EL (cell line): Measurements from ENCODE around the gene CORO7.

Experiments used
- DNase-seq: peaks from one replicate; pipeline ENCODE4 v3.0.0-alpha.2; 2016

CORO7 gene

GRCh38 chr16:4381935-4382794 lies 34.2 kb downstream of the CORO7 start:
- DNase-seq, result no peak

GRCh38 chr16:4381072-4381934 lies 35.1 kb downstream of the CORO7 start:
- DNase-seq, result no peak

GRCh38 chr16:4380119-4381063 lies 36.0 kb downstream of the CORO7 start:
- DNase-seq, result no peak

- DNase-seq, result no peak
Measured at GRCh38 chr16:4378999-4379690, 37.3 kb downstream of the CORO7 start.

- no peak for DNase-seq
Measured at GRCh38 chr16:4378161-4378666, 38.2 kb downstream of the CORO7 start.

- DNase-seq, result no peak
Measured at GRCh38 chr16:4377573-4378154, 38.7 kb downstream of the CORO7 start.

- DNase-seq, result no peak
Measured at GRCh38 chr16:4376893-4377572, 39.4 kb downstream of the CORO7 start.

GRCh38 chr16:4376126-4376892 lies 40.1 kb downstream of the CORO7 start:
- DNase-seq, result peak; percentile 89

- DNase-seq, result peak; percentile 72
Measured at GRCh38 chr16:4375717-4376116, 40.7 kb downstream of the CORO7 start.

GRCh38 chr16:4373909-4374742 lies 42.3 kb downstream of the CORO7 start:
- DNase-seq, result peak; percentile 97

GRCh38 chr16:4373356-4373908 lies 43.0 kb downstream of the CORO7 start:
- DNase-seq, result peak; percentile 66

GRCh38 chr16:4372578-4373355 lies 43.6 kb downstream of the CORO7 start:
- peak; percentile 92 for DNase-seq

GRCh38 chr16:4372001-4372577 lies 44.3 kb downstream of the CORO7 start:
- no peak for DNase-seq

- DNase-seq, result peak; percentile 85
Measured at GRCh38 chr16:4371357-4372000, 44.9 kb downstream of the CORO7 start, which contains the start of gene VASN. Gene VASN (plus strand): TSS chr16:4371848. CDS start chr16:4380878, 9,030 bp downstream.

GRCh38 chr16:4370570-4371356 lies 45.6 kb downstream of the CORO7 start:
- DNase-seq, result peak; percentile 96

- DNase-seq, result no peak
Measured at GRCh38 chr16:4370151-4370550, 46.2 kb downstream of the CORO7 start.
